ENCODE measurements around the gene DNAJA4. TPM values are rescaled to one million over a fixed set of nuclear protein-coding genes. Genes with fewer than 3 reads are reported as not detected.

DNAJA4 gene
- total RNA-seq, 6 donors from 2014 or later = 9.1 to 76.8 (median 19.9) TPM

DNA sequence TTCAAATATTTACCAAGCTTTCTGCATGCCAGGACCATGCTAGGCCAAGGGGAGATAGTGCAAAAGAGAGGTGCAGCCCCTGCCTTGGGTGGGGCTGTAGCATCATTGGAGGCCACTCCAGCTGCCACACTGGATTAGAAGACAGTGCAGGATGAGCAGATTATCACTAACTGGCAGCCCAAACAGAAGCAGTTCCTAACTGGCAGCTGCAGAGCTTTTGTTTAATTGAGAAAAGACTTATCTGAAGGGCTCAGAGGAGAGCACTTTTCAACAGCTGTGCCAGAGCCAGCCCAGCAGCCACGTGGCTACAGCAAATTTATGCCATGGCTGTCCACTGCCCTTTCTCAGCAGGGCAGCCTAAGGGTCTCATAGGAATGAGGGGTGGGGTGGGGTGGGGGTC lies 16.5 kb upstream of the DNAJA4 start:
- ATAC-seq (ENCODE audit: low FRiP score in 2 of 2) = no peak
- DNase-seq = no peak
- Histone ChIP-seq H3K36me3 (no peaks in the 10 kb centered on the region), H3K27me3 (no peaks in the 10 kb centered on the region), H3K4me1 (no peaks in the 10 kb centered on the region), H3K27ac (no peak overlapping the region), H3K4me3 (no peak overlapping the region), H3K9me3 (no peaks in the 10 kb centered on the region)
- 67 to 71% methylated on average over 1 of the region's 1 CpG for WGBS, 2 donors
- TF ChIP-seq EP300 (IDR thresholded peaks at IDR 0.05) = no peak
- TF ChIP-seq, protein P1, sequence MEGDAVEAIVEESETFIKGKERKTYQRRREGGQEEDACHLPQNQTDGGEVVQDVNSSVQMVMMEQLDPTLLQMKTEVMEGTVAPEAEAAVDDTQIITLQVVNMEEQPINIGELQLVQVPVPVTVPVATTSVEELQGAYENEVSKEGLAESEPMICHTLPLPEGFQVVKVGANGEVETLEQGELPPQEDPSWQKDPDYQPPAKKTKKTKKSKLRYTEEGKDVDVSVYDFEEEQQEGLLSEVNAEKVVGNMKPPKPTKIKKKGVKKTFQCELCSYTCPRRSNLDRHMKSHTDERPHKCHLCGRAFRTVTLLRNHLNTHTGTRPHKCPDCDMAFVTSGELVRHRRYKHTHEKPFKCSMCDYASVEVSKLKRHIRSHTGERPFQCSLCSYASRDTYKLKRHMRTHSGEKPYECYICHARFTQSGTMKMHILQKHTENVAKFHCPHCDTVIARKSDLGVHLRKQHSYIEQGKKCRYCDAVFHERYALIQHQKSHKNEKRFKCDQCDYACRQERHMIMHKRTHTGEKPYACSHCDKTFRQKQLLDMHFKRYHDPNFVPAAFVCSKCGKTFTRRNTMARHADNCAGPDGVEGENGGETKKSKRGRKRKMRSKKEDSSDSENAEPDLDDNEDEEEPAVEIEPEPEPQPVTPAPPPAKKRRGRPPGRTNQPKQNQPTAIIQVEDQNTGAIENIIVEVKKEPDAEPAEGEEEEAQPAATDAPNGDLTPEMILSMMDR (IDR thresholded peaks at IDR 0.05) = no peak
- no peak for TF ChIP-seq POLR2AphosphoS5 (IDR thresholded peaks at IDR 0.05)
- no peak for TF ChIP-seq POLR2A (IDR thresholded peaks at IDR 0.05)

DNA sequence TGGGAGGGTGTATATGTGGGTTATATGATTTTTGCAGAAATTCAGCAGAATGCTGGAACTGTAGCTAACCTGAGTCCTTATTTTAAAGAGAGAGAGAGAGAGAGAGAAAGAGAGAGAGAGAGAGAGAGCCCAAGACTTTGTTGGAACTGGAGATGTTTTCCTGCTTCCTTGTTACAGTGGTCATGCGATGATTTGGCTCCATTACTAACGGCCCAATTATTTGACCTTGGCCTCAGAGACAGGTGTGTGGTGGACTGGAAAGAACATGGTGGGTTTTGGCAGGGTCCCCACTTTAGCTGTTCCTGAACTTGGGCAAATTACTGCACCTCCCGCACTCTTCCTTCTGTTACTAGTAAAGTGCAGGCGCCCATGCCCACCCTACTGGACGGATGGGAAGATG lies 15.2 kb upstream of the DNAJA4 start:
- Histone ChIP-seq H3K36me3 (no peaks in the 10 kb centered on the region), H3K27ac (no peak overlapping the region), H3K9me3 (no peaks in the 10 kb centered on the region), H3K4me3 (no peak overlapping the region), H3K27me3 (no peaks in the 10 kb centered on the region), H3K4me1 (no peaks in the 10 kb centered on the region)
- TF ChIP-seq POLR2AphosphoS5 (IDR thresholded peaks at IDR 0.05) (no peak), EP300 (IDR thresholded peaks at IDR 0.05) (no peak)
- TF ChIP-seq, protein P1 (IDR thresholded peaks at IDR 0.05) = no peak
- 90 to 91% methylated on average over 5 of the region's 5 CpGs for WGBS, 2 donors
- ATAC-seq (ENCODE audit: low FRiP score in 2 of 2) (no peak), DNase-seq (no peak)

DNA sequence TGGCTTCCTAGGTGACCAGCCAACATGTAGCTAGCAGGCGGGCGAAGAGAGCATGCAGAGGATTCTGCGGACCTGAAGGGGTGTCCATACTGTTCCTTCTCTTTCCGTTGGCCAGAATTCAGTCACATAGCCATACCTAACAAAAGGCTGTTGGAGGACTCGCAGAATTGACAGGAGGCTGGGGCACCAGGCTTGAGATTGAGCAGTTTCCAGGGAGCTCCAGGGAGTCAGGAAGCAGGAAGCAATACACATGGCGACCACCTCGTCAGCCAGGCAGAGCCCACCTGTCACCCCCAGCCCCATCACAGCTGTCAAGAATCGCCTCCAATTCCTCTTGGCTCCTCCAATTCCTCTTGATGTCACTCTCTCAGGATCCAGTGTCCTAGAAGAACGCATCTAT lies 13.2 kb upstream of the DNAJA4 start:
- no peaks in the 10 kb centered on the region for H3K9me3 ChIP-seq
- H3K36me3 ChIP-seq = no peaks in the 10 kb centered on the region
- H3K4me1 ChIP-seq = no peaks in the 10 kb centered on the region
- 84 to 90% methylated on average over 9 of the region's 9 CpGs for WGBS, 2 donors
- no peak overlapping the region for H3K27ac ChIP-seq
- no peak for ATAC-seq (ENCODE audit: low FRiP score in 2 of 2)
- H3K4me3 ChIP-seq = no peak overlapping the region
- DNase-seq = no peak
- no peaks in the 10 kb centered on the region for H3K27me3 ChIP-seq
- TF ChIP-seq POLR2AphosphoS5 (IDR thresholded peaks at IDR 0.05) (no peak), POLR2A (IDR thresholded peaks at IDR 0.05) (no peak), EP300 (IDR thresholded peaks at IDR 0.05) (no peak)
- TF ChIP-seq, protein P1 (IDR thresholded peaks at IDR 0.05) = no peak

DNA sequence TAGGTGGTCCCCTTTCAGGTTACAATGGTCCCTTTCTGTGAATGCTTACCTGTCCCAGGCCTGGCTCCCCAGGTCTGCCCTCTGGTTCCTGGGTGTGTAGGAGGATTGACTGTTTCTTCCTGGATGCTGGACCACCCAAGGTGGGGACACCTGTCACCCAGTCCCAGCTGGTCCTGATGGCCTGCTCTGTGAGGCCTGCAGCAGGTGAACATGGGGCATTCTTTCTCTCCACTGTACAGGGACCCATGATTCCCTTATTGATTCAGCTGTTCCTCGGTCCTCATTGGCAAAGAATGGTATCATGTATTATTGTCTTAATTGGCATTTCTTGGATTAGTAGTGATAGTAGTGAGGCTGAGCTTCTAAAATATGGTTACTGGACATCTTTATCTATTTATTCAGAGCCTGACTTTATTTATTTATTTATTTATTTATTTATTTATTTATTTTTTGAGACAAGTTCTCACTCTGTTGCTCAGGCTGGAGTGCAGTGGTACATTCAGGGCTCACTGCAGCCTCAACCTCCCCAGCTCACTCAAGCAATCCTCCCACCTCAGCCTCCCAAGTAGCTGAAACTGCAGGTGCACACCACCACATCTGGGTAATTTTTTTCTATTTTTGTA lies 8.8 kb upstream of the DNAJA4 start:
- Histone ChIP-seq H3K27ac (no peak overlapping the region), H3K36me3 (no peaks in the 10 kb centered on the region), H3K4me3 (no peak overlapping the region), H3K9me3 (no peaks in the 10 kb centered on the region), H3K27me3 (no peaks in the 10 kb centered on the region), H3K4me1 (no peaks in the 10 kb centered on the region)
- TF ChIP-seq, protein P1 (IDR thresholded peaks at IDR 0.05) = no peak
- TF ChIP-seq POLR2AphosphoS5 (IDR thresholded peaks at IDR 0.05) (no peak), EP300 (IDR thresholded peaks at IDR 0.05) (no peak), POLR2A (IDR thresholded peaks at IDR 0.05) (no peak)
- WGBS, 2 donors = 86 to 100% methylated on average over 1 of the region's 1 CpG
- no peak for DNase-seq
- no peak for ATAC-seq (ENCODE audit: low FRiP score in 2 of 2)

DNA sequence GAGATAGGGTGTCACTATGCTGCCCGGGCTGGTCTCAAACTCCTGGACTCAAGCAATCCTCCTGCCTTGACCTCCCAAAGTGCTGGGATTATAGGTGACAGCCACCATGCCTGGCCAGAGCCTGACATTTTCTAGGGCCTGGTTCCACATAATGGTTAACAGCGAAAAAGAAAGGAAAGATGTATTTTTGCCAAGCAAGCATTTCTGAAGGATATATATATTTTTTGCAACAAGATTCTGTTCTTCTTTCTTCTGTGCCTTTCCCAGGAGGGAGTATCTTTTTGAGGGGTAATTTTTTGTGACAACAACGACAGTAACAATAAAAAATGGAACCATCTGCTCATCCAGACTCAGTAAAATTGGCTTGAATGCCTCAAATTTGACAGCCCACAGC lies 8.3 kb upstream of the DNAJA4 start:
- Histone ChIP-seq H3K4me1 (no peaks in the 10 kb centered on the region), H3K9me3 (no peaks in the 10 kb centered on the region), H3K27ac (no peak overlapping the region), H3K36me3 (no peaks in the 10 kb centered on the region), H3K27me3 (no peaks in the 10 kb centered on the region), H3K4me3 (no peak overlapping the region)
- DNase-seq (no peak), ATAC-seq (ENCODE audit: low FRiP score in 2 of 2) (no peak)
- WGBS, 2 donors = 88 to 95% methylated on average over 3 of the region's 3 CpGs
- TF ChIP-seq, protein P1 (IDR thresholded peaks at IDR 0.05) = no peak
- TF ChIP-seq POLR2A (IDR thresholded peaks at IDR 0.05) (no peak), EP300 (IDR thresholded peaks at IDR 0.05) (no peak), POLR2AphosphoS5 (IDR thresholded peaks at IDR 0.05) (no peak)
